Keratinocyte (primary cell): ENCODE results near the gene MSANTD2. TPM values are rescaled to one million over a fixed set of nuclear protein-coding genes. Genes with fewer than 3 reads are reported as not detected.

Experiments used
- DNase-seq: peaks from one replicate; pipeline ENCODE4 v3.0.0-alpha.2; 2011; ENCODE audit warnings: low read depth, missing footprints, low spot score
- FAIRE-seq: peaks from 2 replicates; lab custom pipeline; 2011; peaks lifted over from hg19 to GRCh38; lab: Jason Lieb, UNC
- H2AFZ ChIP-seq: 2 replicates; pipeline ENCODE4 v1.6.0; 2012; ENCODE audit warnings: low read length, control low read depth, inconsistent platforms; ENCODE audit not compliant: control insufficient read depth
- H3K27ac ChIP-seq: 2 replicates; pipeline ENCODE4 v1.5.1; 2011; ENCODE audit warnings: low read length; ENCODE audit not compliant: control insufficient read depth, insufficient read depth
- H3K27me3 ChIP-seq: 3 replicates; pipeline ENCODE4 v1.6.0; 2011; ENCODE audit warnings: low read length; ENCODE audit not compliant: control insufficient read depth, insufficient read depth; ENCODE audit errors: extremely low read depth
- H3K36me3 ChIP-seq, 2 experiments: 2 replicates in 1 of 2; 3 replicates in 1 of 2; pipeline ENCODE4 v1.5.1; 2011; ENCODE audit warnings: low read length in 2 of 2, mild to moderate bottlenecking in 1 of 2; ENCODE audit not compliant: control insufficient read depth in 2 of 2, insufficient read depth in 2 of 2; ENCODE audit errors: extremely low read depth in 1 of 2
- H3K4me1 ChIP-seq: 3 replicates; pipeline ENCODE4 v1.5.1; 2011; ENCODE audit warnings: low read length; ENCODE audit not compliant: control insufficient read depth, insufficient read depth; ENCODE audit errors: extremely low read depth
- H3K4me2 ChIP-seq: 3 replicates; pipeline ENCODE4 v1.6.0; 2011; ENCODE audit warnings: low read depth, low read length; ENCODE audit not compliant: control insufficient read depth, insufficient read depth; ENCODE audit errors: extremely low read depth
- H3K4me3 ChIP-seq, 3 experiments: fragments of 200-600 bp in 1 of 3; sonication (generic) in 1 of 3; 2 replicates in 2 of 3; 3 replicates in 1 of 3; pipeline ENCODE4 v1.5.1; 2011 to 2016; ENCODE audit warnings: low read length in 3 of 3, mild to moderate bottlenecking in 3 of 3, control low read depth in 2 of 3, inconsistent platforms in 1 of 3, low read depth in 1 of 3, mixed read lengths in 1 of 3, mixed run types in 1 of 3, moderate library complexity in 1 of 3; ENCODE audit not compliant: control insufficient read depth in 2 of 3, insufficient read depth in 2 of 3; ENCODE audit errors: extremely low read depth in 1 of 3
- H3K79me2 ChIP-seq: 2 replicates; pipeline ENCODE4 v1.6.0; 2012; ENCODE audit warnings: low read length; ENCODE audit not compliant: control insufficient read depth, insufficient read depth
- H3K9ac ChIP-seq: 3 replicates; pipeline ENCODE4 v1.6.0; 2011; ENCODE audit warnings: low read length; ENCODE audit not compliant: control insufficient read depth, insufficient read depth; ENCODE audit errors: extremely low read depth
- H3K9me1 ChIP-seq: 3 replicates; pipeline ENCODE4 v1.6.0; 2011; ENCODE audit warnings: low read length; ENCODE audit not compliant: control insufficient read depth, insufficient read depth; ENCODE audit errors: extremely low read depth
- H3K9me3 ChIP-seq: 2 replicates; pipeline ENCODE4 v1.5.1; 2012; ENCODE audit warnings: low read depth, low read length; ENCODE audit not compliant: control insufficient read depth
- H4K20me1 ChIP-seq: 3 replicates; pipeline ENCODE4 v1.6.0; 2011; ENCODE audit warnings: low read length; ENCODE audit not compliant: control insufficient read depth, insufficient read depth; ENCODE audit errors: extremely low read depth
- EZH2 ChIP-seq: IDR thresholded peaks from one replicate; pipeline ENCODE4 v1.6.1; 2012; ENCODE audit warnings: inconsistent platforms, mild to moderate bottlenecking, low read length, moderate library complexity
- dilution Hi-C: fragments of 300-500 bp; cut with MboI; formaldehyde crosslinking; loops from one replicate; pipeline ENCODE4 v1.7.0; 2020; ENCODE audit warnings: low sequenced_read_pairs; ENCODE audit not compliant: extremely low pct_ligation_motif_present
- polyA plus RNA-seq, 5 experiments: library from polyadenylated mRNA; depleted of rRNA in 3 of 5; stranded (reverse) in 3 of 5; stranded (forward) in 1 of 5; unstranded in 1 of 5; fragments of >200 nt; gene quantifications; 1 replicate in 1 of 5; 2 replicates in 3 of 5; 3 replicates in 1 of 5; pipeline versions ENCODE4 v1.2.1 to v1.2.3, GENCODE V29; 2011 to 2012; ENCODE audit warnings: missing spikeins in 2 of 5, low read depth in 1 of 5, low replicate concordance in 1 of 5
- TF ChIP-seq, protein P1 (sequence below), 3 experiments: IDR thresholded peaks in 1 of 3; conservative IDR thresholded peaks in 1 of 3; optimal IDR thresholded peaks in 1 of 3; 2 replicates in 2 of 3; 3 replicates in 1 of 3; pipeline versions ENCODE3 to v1.5.1; 2011; ENCODE audit warnings: low read length in 3 of 3, mild to moderate bottlenecking in 3 of 3, moderate library complexity in 2 of 3, control low read depth in 1 of 3, inconsistent platforms in 1 of 3; ENCODE audit not compliant: insufficient read depth in 2 of 3; ENCODE audit errors: extremely low read depth in 1 of 3

Gene MSANTD2
- polyA plus RNA-seq, 1 donor (not counting 4 experiments of a cell fraction or from before 2014, with no cell fraction given) = 6.6 TPM

DNA sequence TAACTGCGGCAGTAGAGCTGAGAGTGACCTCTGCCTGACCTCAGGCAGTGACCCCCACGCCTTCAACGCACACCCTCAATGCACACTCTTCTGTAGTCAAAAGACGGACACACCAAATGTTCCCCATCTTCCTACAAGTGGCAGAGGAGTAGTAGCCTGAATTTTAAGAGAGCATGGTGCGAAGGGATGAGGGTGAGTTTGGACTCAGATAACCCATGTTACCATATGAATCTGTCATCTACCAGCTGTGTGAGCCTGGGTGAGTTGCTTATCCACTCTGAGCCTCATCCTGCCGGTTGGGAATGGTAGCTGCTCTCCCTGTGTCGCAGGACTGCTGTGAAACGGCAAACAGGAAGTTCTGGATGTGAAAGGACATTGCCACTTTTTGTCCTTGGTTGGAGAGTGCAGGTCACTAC lies 44.5 kb upstream of the MSANTD2 start:
- H3K4me1 ChIP-seq = no peaks in the 10 kb centered on the region
- no peaks in the 10 kb centered on the region for H3K9me3 ChIP-seq
- H3K79me2 ChIP-seq = no peaks in the 10 kb centered on the region
- no peak for FAIRE-seq
- peaks cover 89% of the 10 kb centered on the region for H3K27me3 ChIP-seq
- dilution Hi-C loops = no loop called here
- no peaks in the 10 kb centered on the region for H3K9me1 ChIP-seq
- no peak overlapping the region for H2AFZ ChIP-seq
- peaks cover 5% of the 10 kb centered on the region for H4K20me1 ChIP-seq
- H3K9ac ChIP-seq = no peak overlapping the region
- H3K4me2 ChIP-seq = peak overlapping the region; percentile 18
- no peak overlapping the region for H3K4me3 ChIP-seq
- DNase-seq = no peak
- TF ChIP-seq, protein P1, sequence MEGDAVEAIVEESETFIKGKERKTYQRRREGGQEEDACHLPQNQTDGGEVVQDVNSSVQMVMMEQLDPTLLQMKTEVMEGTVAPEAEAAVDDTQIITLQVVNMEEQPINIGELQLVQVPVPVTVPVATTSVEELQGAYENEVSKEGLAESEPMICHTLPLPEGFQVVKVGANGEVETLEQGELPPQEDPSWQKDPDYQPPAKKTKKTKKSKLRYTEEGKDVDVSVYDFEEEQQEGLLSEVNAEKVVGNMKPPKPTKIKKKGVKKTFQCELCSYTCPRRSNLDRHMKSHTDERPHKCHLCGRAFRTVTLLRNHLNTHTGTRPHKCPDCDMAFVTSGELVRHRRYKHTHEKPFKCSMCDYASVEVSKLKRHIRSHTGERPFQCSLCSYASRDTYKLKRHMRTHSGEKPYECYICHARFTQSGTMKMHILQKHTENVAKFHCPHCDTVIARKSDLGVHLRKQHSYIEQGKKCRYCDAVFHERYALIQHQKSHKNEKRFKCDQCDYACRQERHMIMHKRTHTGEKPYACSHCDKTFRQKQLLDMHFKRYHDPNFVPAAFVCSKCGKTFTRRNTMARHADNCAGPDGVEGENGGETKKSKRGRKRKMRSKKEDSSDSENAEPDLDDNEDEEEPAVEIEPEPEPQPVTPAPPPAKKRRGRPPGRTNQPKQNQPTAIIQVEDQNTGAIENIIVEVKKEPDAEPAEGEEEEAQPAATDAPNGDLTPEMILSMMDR (optimal IDR thresholded peaks at IDR 0.05 in 1 of 3, IDR thresholded peaks at IDR 0.05 in 1 of 3, conservative IDR thresholded peaks at IDR 0.05 in 1 of 3; ENCODE audit: extremely low read depth in 1 of 3, insufficient read depth in 2 of 3, low read length in 3 of 3) = no peak
- peak; percentile 78 for TF ChIP-seq EZH2
- no peak overlapping the region for H3K27ac ChIP-seq
- H3K36me3 ChIP-seq = no peaks in the 10 kb centered on the region

DNA sequence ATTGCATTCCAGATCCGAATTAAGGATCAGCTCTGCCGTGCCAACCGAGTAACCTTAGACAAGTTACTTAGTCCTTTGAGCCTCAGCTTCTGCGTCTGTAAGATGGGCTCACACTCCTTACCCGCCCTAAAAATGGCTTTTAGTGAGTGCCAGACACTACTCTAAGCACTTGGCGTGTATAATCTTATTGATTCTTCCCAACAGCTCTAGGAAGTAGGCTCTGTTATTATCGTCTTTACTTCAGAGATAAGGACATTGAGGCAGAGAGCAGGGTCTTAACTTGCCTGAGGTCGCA lies 43.4 kb upstream of the MSANTD2 start:
- H3K4me3 ChIP-seq = no peak overlapping the region
- H3K9me1 ChIP-seq = no peaks in the 10 kb centered on the region
- no peaks in the 10 kb centered on the region for H3K79me2 ChIP-seq
- no peak overlapping the region for H3K9ac ChIP-seq
- no peak overlapping the region for H2AFZ ChIP-seq
- no peak overlapping the region for H3K4me2 ChIP-seq
- H3K27ac ChIP-seq = no peak overlapping the region
- H3K9me3 ChIP-seq = no peaks in the 10 kb centered on the region
- no peaks in the 10 kb centered on the region for H3K4me1 ChIP-seq
- DNase-seq (no peak), FAIRE-seq (no peak)
- peaks cover 92% of the 10 kb centered on the region for H3K27me3 ChIP-seq
- H4K20me1 ChIP-seq = peaks cover 5% of the 10 kb centered on the region
- H3K36me3 ChIP-seq = no peaks in the 10 kb centered on the region
- dilution Hi-C loops = no loop called here
- TF ChIP-seq, protein P1 (optimal IDR thresholded peaks at IDR 0.05 in 1 of 3, IDR thresholded peaks at IDR 0.05 in 1 of 3, conservative IDR thresholded peaks at IDR 0.05 in 1 of 3; ENCODE audit: extremely low read depth in 1 of 3, insufficient read depth in 2 of 3, low read length in 3 of 3) = no peak
- peak; percentile 93 for TF ChIP-seq EZH2
